HG02571 (cell line): ENCODE data around the gene GALNT18.
A peak's percentile ranks its signal among the peaks of the same experiment; 100 is the strongest.

ENCODE experiments used
- ATAC-seq: cut with Tn5 transposase; IDR thresholded peaks from one replicate; pipeline ENCODE4 v1.9.1; 2021; ENCODE audit warnings: mild to moderate bottlenecking, moderate library complexity; ENCODE audit not compliant: unreplicated experiment

GALNT18 gene

GRCh38 chr11:11621573-11622339 lies at the start of gene GALNT18:
GALNT18 (minus strand) TSS chr11:11622005.
- peak; percentile 94 for ATAC-seq

GRCh38 chr11:11670574-11670973 lies 48.8 kb upstream of the GALNT18 start:
- no peak for ATAC-seq

DNA sequence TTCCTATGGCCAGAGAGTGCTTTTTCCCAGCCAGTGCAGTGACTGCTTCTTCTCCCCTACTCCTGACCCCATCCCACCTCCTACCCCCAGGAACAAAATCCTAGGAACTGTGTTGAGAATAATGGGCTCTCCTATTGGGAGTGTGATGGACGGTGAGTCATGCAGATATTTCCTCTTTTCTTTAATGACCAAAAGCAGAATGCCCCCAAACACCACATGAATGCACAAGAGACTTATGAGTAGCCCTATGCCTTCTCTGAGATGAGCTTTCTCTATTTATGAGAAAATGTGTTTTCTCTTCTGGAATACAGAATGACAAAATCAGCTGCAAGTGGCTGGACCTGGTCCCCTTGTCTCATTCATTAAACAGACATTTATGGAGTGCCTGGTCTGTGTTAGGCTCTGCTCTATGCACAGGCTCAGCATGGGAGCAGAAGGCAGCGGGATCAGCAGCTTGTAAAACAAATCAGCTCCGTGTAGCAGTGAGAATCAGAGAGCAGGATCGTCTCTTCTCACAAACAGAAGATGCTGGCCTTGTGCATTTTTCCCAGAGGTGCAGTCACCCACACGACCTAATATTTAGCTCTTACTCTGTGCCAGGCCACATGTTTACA lies 47.5 kb upstream of the GALNT18 start:
- ATAC-seq: no peak

DNA sequence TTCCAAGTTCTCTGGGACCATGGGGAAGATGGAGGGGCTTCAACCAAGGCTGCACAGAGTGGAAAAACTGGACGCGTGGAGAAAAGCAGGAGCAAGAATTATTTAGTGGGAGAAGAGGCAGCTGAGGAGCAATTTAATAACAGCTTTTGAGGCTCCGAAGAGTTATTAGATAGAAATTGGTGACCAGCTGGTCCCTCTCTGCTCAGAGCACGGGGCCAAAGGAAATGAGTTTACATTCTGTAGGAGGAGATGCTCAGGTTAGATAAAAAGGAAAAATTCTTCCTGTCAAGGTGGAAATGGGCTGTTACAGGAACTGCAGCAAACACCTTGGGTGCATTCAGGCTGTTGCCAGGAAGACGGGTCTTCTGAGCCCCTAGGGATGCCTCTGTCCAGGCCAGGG lies 47.0 kb upstream of the GALNT18 start:
- ATAC-seq: no peak

DNA sequence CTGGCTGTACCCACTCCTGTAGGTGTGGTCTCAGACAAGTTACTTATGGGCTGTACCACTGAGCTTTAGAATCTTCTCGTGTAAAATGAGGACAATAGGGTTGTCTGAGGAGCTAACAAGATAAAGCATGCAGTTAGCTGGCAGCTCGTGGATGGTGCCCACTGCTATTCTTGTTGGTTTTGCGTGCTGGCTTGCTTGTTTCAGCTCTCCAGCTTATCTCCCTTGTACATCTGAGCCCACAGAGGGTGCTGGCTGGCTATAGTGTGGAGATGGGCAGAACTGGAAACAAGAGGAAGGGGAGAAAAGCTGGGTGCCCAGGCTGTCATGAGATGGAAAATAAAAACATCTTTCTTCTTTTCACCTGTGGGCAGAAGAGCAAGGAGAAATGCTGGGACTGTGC lies 46.5 kb upstream of the GALNT18 start:
- no peak for ATAC-seq

DNA sequence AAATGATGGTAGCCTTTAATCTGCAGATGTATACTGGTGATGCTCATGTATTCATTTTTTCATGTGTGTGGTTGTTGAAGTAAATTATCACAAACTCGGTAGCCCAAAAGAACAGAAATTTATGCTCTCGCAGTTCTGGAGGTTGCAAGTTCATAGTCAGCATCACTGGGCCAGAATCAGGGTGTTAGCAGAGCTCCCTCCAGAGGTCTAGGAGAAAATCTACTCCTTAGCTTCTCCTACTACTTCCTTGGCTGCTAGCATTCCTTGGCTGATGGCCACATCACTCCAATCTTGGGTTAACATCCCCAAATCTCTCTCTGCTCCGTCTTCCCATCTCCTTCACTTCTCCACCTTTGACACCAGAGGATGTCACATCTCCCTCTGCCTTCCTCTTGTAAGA lies 45.3 kb upstream of the GALNT18 start:
- no peak for ATAC-seq

DNA sequence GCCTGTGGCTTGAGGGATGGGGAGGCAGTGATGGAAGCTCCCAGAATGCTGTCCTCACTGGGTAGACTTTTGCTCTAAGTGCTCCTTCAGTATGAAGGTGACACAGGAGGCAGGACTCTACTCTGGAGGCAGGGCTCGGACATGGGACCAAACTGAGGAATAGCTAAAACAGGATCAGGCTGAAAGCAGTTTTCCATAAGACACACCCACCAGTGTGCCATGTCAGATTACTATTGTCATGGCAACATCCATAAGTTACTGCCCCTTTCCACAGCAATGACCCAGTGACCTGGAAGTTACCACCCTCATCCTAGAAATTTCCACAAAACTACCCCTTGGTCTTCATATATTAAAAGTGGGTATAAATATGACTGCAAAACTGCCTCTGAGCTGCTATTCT lies 43.6 kb upstream of the GALNT18 start:
- ATAC-seq: no peak

- ATAC-seq: no peak
These were observed 42.1 kb upstream of the GALNT18 start for GRCh38 chr11:11663907-11664306.

GRCh38 chr11:11662578-11662977 lies 40.8 kb upstream of the GALNT18 start:
- no peak for ATAC-seq

DNA sequence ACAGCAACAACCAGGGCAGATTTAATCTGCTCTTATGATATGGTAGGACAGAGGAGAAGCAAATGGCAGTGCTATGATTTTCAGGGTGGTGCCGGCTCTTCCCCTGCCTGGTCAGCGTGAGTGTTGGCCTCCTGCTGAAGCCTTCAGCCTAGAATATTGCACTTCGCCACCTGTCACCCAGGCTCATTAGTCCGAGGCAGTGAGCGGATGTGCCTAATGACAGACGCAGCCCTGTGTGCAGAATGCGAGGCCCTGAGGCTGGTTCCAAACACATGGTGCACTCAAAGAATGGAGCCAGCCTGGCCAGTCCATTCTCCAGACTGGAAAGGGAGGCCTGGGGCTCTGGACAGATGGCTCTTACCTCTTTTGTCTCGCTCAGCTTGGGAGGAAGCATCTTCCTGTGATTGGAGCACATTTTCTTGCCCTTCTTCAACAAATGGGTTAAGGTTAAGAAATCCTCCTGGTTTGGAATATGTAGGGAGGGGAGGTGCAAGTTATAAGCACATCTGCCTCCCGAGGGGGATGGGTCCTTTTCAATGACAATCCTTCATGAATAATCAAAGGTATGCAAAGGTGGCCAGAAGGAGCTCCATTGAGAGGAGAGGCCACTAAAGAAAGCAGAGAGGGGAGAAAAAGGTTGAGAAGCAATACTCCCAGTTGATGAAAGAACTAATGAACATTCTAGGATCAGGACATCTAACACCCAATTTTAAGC lies 39.7 kb upstream of the GALNT18 start:
- ATAC-seq: no peak

DNA sequence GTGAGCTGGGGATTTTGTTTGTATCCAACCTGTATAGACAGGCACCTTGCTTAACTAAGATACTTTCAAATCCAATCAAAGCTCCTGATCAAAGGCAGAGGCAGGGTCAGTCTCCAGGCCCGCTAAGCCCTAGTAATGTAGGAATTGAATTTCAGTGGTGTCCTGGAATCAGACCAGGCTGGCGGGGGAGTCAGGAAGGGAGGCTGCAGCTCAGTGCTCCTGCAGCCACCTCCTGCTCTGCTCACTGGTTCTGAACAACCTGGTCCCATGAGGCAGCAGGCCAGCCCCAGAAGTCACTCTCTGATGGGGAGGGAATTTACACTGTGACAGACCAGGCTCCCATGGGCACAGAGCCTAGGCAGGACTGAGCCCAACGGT lies 38.5 kb upstream of the GALNT18 start:
- ATAC-seq: no peak

- ATAC-seq: no peak
These were observed 38.0 kb upstream of the GALNT18 start for GRCh38 chr11:11659567-11660362.

DNA sequence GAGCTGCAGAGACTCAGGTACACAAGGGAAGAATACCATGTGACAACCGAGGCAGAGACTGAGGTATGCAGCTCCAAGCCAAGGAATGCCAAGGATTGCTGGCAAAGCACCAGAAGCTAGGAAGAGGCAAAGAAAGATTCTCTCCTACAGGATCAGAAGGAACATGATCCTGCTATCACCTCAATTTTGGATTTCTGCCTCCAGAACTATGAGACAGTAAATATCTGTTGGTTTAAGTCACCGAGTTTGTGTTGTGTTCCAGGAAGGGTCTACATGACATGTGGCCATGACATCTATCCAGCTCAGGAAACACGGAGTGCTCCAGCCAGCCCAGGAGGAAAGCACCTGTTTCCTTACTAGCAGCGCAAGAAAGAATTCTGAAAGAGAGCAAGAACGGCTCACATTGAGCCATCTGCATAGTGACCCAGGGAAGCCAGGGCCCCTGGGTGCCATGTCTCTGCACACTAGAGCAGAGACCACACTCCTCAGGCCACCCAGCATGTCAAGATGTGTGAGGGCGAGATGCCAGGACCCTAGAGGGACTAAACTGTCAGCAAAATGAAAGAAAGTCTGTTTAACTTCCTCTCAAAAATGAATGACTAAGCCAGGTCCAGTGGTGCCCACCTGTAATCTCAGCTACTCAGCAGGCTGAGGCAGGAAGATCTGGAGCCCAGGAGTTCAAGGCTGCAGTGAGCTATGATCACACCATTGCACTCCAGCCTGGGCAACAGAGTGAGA lies 35.6 kb upstream of the GALNT18 start:
- ATAC-seq: no peak

GRCh38 chr11:11641581-11641980 lies 19.8 kb upstream of the GALNT18 start:
- ATAC-seq: no peak

DNA sequence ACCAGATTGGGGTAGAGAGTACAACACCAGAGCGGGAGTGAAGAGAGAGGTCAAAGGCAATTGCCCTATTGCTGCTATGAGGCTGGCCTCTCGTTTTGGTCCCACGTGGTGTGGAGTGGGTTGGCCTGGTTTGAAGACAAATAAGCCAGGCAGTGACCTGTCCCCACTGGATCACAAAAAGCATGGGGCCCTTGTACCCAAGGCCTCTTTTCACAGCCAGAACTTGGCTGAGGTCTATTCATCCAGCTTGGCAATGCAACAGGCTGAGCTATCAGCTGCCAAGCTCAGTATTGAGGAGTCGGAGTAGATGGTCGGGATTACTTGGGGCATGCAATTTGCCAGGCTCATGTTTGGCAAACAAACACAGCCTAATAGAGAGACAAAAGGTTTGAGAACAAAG lies 19.2 kb upstream of the GALNT18 start:
- no peak for ATAC-seq

DNA sequence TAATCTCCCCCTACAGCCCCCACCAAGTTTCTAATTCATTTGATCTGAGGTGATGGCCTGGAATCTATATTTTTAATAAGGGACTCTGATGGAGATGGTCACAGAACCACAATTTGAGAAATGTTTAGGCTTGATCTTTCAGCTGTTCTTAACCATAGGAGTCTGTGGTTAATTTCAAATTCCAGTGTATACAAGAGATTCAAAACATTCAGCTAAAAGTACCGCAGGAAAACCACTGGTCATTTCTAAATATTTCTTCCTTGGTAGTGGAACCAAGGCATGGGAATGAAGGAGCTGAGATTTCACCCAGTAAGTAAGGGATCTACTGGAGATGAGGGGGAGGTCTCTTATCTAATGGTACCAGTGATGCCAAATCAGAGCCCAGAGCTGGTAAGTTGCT lies 18.3 kb upstream of the GALNT18 start:
- ATAC-seq: no peak

DNA sequence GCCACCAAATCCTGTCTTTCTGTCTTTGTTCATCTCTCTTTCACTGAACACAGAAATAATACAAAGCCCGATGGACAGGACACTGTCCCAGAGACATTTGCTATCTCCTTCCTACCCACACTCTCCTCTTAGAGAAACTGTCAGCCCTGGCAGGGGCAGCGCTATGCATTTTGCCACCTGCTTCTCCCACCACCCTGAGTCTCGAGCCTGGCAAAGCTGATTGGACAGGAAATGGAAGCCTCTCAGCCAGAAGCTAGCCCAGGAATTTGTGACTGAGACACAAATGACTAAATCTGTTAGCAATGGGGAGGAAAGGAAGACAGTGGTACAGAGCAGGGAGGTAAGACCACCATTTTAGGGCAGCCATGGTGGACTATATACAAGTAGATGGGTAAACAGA lies 14.9 kb upstream of the GALNT18 start:
- no peak for ATAC-seq

- no peak for ATAC-seq
These were observed 13.6 kb upstream of the GALNT18 start for GRCh38 chr11:11635443-11635842.

GRCh38 chr11:11629368-11629767 lies 7.6 kb upstream of the GALNT18 start:
- ATAC-seq: no peak

DNA sequence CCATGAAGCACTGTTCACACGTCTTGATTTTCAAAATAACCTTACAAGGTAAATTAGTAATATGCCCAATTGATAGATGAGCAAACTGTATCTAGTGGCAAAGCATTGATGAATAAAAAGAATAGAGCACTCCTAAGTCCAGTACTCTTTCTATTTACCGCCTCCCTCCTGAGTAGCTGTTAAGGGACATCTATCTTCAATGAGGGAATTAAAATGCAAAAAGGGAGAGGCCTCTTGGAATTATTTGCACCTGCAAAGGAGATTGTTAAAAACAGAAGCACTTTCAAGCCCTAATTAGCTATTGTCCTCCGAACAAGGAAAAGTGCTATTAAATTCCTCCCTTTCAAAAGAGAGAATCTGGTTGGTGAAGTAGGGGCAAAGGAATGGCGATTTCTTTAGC lies 6.8 kb upstream of the GALNT18 start:
- ATAC-seq: no peak

DNA sequence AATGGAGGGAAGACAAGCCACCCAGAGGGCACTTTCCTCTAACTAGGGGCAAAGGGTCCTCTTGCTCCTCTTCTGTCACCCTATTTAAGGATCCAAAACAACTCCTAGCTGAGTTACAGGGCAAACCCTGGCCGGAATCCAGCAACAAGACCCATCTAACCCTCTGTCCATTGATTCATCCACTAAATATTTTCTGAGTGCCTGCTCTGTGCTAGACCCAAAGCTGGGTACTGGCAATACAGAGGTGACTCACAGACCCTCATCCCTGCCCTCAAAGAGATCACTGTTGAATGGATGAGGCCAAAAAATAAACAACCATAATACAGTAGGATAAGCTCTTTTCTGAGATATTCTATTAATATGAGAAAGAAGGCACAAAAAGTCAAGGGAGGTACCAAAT lies 4.3 kb upstream of the GALNT18 start:
- no peak for ATAC-seq
